ENCODE data around the gene SLIT2. TPM values are rescaled to one million over a fixed set of nuclear protein-coding genes. Genes with fewer than 3 reads are reported as not detected.

Gene SLIT2
- total and polyA plus RNA-seq, 10 donors, result 1.3 to 128 (median 57.2) TPM

DNA sequence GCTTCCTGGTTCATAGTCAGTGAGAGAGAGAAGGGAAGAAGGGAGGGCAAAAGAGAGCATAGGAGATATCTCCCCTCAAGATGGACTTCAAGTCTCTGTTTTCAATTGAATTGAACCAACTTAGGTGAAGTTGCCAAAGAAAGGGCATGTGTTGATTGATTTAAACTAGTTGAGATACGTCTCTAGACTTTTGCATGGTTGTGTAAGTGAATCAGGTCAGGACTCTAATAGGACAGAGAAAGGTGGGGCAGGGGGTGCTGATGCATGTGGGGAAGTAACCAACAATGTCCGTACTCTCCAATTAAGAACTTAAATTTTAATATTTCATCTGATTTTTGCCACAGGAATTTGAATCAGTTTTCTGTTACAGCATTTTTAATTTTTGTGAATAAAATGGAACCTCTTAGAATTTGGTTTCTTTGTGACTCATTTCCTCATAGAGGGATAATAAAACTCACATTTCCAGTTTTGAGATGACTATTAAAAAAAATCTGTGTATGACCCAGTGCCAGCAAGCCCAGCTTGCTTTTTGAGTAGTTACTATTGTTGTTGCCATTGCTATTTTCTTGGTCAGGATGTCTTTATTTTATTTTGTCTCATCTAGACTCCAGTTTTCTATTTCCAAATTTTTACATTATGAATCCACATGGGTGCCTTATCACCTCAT is 37.3 kb downstream of the SLIT2 start:
- H3K36me3 ChIP-seq, result no peaks in the 10 kb centered on the region
- H3K4me1 ChIP-seq, result no peaks in the 10 kb centered on the region
- no peaks in the 10 kb centered on the region for H3K27me3 ChIP-seq (replicated peaks in 1 of 7)
- TF ChIP-seq POLR2A (IDR thresholded peaks at IDR 0.05) (no peak), POLR2AphosphoS5 (IDR thresholded peaks at IDR 0.05) (no peak)
- TF ChIP-seq, protein P1, sequence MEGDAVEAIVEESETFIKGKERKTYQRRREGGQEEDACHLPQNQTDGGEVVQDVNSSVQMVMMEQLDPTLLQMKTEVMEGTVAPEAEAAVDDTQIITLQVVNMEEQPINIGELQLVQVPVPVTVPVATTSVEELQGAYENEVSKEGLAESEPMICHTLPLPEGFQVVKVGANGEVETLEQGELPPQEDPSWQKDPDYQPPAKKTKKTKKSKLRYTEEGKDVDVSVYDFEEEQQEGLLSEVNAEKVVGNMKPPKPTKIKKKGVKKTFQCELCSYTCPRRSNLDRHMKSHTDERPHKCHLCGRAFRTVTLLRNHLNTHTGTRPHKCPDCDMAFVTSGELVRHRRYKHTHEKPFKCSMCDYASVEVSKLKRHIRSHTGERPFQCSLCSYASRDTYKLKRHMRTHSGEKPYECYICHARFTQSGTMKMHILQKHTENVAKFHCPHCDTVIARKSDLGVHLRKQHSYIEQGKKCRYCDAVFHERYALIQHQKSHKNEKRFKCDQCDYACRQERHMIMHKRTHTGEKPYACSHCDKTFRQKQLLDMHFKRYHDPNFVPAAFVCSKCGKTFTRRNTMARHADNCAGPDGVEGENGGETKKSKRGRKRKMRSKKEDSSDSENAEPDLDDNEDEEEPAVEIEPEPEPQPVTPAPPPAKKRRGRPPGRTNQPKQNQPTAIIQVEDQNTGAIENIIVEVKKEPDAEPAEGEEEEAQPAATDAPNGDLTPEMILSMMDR (IDR thresholded peaks at IDR 0.05 in 8 of 11, conservative IDR thresholded peaks at IDR 0.05 in 3 of 11), result no peak
- no peak overlapping the region for H3K4me3 ChIP-seq
- DNase-seq, result no peak
- no peaks in the 10 kb centered on the region for H3K9me3 ChIP-seq
- 76 to 94% (median 83%) methylated on average over 2 of the region's 2 CpGs for WGBS, 5 donors
- intact Hi-C loops (cut with DNase I; ENCODE audit: low total_unique reads), result no loop called here
- H3K27ac ChIP-seq, result no peak overlapping the region

DNA sequence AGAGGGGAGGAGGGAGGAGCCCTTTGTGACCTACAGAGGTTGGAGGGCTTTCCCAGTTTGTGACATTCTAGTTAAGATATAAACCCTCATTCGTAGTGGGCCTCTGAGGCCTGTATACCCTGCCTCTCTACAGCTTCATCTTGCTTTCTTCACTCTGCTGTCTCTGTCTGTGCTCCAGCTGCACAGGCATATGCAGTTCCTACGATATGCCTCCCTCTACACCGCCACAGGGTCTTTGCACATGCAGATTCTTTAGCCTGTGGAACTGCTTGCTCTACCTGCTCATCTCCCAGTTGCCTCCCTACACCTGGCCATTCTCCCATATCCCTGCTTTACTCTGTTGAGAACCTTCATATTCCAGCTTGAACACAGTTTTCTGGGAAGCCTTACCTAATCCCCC is 38.1 kb downstream of the SLIT2 start:
- H3K36me3 ChIP-seq, result no peaks in the 10 kb centered on the region
- H3K4me3 ChIP-seq, result no peak overlapping the region
- WGBS, 5 donors, result 68 to 90% (median 84%) methylated on average over 3 of the region's 3 CpGs
- no peaks in the 10 kb centered on the region for H3K4me1 ChIP-seq
- H3K27me3 ChIP-seq (replicated peaks in 1 of 7), result no peaks in the 10 kb centered on the region
- H3K27ac ChIP-seq, result no peak overlapping the region
- intact Hi-C loops (cut with DNase I; ENCODE audit: low total_unique reads), result no loop called here
- H3K9me3 ChIP-seq, result no peaks in the 10 kb centered on the region
- DNase-seq, result no peak
- TF ChIP-seq POLR2A (IDR thresholded peaks at IDR 0.05) (no peak), POLR2AphosphoS5 (IDR thresholded peaks at IDR 0.05) (no peak)
- TF ChIP-seq, protein P1 (IDR thresholded peaks at IDR 0.05 in 8 of 11, conservative IDR thresholded peaks at IDR 0.05 in 3 of 11), result no peak

DNA sequence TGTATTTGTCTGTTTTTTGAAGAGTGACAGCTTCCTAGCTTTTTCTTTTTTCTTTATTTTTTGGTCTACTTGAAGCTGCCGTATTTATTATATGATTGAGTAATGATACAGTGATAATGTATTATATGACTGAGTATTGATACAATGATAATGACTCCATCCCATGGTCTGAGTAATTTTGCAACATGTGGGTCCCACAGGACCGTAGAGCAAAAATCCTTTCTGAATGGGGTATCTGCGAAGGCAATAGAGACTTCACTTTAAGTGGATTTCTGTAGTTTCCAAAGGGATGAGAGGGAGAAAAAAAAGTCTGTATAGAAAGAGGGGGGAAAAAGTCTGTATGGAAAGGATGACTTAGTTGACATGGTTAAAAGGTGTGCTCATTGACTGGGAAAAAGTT is 41.0 kb downstream of the SLIT2 start:
- DNase-seq, result no peak
- TF ChIP-seq POLR2A (IDR thresholded peaks at IDR 0.05) (no peak), POLR2AphosphoS5 (IDR thresholded peaks at IDR 0.05) (no peak)
- TF ChIP-seq, protein P1 (IDR thresholded peaks at IDR 0.05 in 8 of 11, conservative IDR thresholded peaks at IDR 0.05 in 3 of 11), result no peak
- H3K27me3 ChIP-seq (replicated peaks in 1 of 7), result no peaks in the 10 kb centered on the region
- intact Hi-C loops (cut with DNase I; ENCODE audit: low total_unique reads), result no loop called here
- no peaks in the 10 kb centered on the region for H3K36me3 ChIP-seq
- WGBS, 5 donors, result 81 to 92% (median 82%) methylated on average over 3 of the region's 3 CpGs
- H3K9me3 ChIP-seq, result no peaks in the 10 kb centered on the region
- H3K4me3 ChIP-seq, result no peak overlapping the region
- no peak overlapping the region for H3K27ac ChIP-seq
- peaks cover 0 to 6% (median 0%) of the 10 kb centered on the region in 6 donors for H3K4me1 ChIP-seq

DNA sequence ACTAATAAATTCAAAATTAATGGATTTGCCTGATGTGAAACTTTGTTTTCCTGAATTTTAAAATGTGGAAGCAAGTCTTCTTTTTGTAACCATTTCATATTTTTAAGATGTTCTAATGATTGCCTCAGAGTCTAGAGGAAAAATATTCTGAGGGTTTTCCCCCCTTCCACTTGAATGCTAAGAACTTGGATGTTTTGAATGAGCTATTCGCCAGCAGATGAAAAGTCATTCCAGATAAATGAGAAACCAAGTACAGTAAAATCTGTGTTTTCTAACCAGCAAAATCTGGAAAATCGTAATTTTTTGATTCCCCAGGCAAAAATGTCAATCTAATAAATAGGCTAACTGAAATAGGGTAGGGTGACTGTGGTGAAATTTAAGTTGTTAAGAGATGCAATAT is 45.6 kb downstream of the SLIT2 start:
- 42 to 72% (median 67%) methylated on average over 2 of the region's 2 CpGs for WGBS, 5 donors
- DNase-seq, result no peak
- H3K27me3 ChIP-seq (replicated peaks in 1 of 7), result no peaks in the 10 kb centered on the region
- intact Hi-C loops (cut with DNase I; ENCODE audit: low total_unique reads), result no loop called here
- no peaks in the 10 kb centered on the region for H3K9me3 ChIP-seq
- TF ChIP-seq, protein P1 (IDR thresholded peaks at IDR 0.05 in 8 of 11, conservative IDR thresholded peaks at IDR 0.05 in 3 of 11), result no peak
- TF ChIP-seq POLR2A (IDR thresholded peaks at IDR 0.05) (no peak), POLR2AphosphoS5 (IDR thresholded peaks at IDR 0.05) (no peak)
- peaks cover 0 to 6% (median 0%) of the 10 kb centered on the region in 6 donors for H3K4me1 ChIP-seq
- no peak overlapping the region for H3K4me3 ChIP-seq
- H3K36me3 ChIP-seq, result no peaks in the 10 kb centered on the region
- H3K27ac ChIP-seq, result no peak overlapping the region

All from spleen (tissue), 11 donors.